GM21717 (cell line): Measurements from ENCODE around the gene SMYD1.
"Not testable (repeated sequence)": the region's sequence is repeated elsewhere in the genome, so short reads cannot be mapped to it uniquely, and the experiment has no call there.

Experiments
- ATAC-seq: cut with Tn5 transposase; IDR thresholded peaks from one replicate; pipeline ENCODE4 v1.9.1; 2021; ENCODE audit warnings: mild to moderate bottlenecking, moderate library complexity; ENCODE audit not compliant: unreplicated experiment

Gene SMYD1

GRCh38 chr2:88067598-88067997 lies at the start of gene SMYD1:
TSS of gene SMYD1 (plus strand) at chr2:88067825. CDS start at chr2:88067865, 40 bp downstream.
- no peak for ATAC-seq

- not testable (repeated sequence) for ATAC-seq
These were observed 49.4 kb upstream of the SMYD1 start for GRCh38 chr2:88018077-88018805.

DNA sequence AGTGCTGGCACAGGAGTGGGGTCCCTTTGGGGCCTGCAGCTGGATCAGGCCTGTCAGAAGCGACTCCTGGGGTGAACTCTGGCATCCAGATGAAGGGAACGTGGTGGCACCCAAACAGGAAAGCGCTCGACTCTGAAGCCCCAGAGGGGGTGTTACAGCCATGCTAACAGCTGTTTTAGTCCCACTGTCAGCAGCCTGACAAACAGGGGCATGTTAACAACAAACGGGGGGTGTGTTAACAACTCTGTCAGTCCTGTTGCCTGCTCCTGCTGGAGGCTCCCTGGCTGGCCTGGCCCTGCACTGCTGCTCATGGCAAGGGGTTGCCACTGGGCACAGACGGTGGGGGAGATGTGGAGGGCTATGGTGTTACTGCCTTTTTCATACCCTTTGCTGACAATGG lies 48.7 kb upstream of the SMYD1 start:
- ATAC-seq = no peak

GRCh38 chr2:88019985-88020384 lies 47.6 kb upstream of the SMYD1 start:
- ATAC-seq = no peak

GRCh38 chr2:88022669-88022921 lies 45.0 kb upstream of the SMYD1 start:
- no peak for ATAC-seq

DNA sequence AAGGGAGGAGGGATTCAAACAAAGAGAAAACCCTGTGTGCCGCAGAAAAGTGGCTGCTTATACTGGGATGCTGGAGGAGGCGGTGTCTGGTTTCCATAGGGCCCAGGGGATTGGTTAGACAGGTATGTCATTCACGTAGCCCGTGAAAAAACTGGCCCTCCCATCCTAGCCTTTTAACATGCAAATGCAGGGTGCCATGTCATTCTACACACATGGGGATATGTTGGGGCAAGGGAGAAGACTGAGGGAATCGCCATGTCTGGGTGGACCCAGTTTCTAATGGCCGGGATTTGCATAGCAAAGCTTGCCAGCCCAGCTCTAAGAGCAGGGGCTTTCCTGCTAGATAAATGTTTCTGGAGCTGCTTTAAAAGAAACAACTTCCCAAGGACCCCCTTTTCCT lies 43.1 kb upstream of the SMYD1 start:
- no peak for ATAC-seq

- ATAC-seq = peak; percentile 62
These were observed 39.8 kb upstream of the SMYD1 start for GRCh38 chr2:88027697-88028389.

DNA sequence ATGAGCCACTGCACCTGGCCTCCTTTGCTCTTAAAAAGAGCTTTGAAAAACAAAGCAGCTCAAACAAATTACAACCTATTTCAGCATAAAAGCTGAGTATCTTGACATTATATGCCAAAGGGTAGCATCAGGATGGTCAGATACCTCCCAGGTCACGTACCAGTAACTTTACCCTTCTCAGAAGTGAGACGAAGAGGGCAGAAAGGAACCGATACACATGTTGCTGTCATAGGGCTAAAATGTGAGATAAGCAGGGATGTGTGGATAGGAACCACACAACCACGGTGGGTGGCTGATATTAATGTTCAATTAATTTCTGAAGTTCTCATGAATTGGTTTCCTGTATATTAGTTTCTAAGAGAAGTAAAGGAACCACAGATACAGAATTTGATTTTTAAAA lies 38.7 kb upstream of the SMYD1 start:
- no peak for ATAC-seq

GRCh38 chr2:88032070-88032702 lies 35.4 kb upstream of the SMYD1 start:
- ATAC-seq = no peak

DNA sequence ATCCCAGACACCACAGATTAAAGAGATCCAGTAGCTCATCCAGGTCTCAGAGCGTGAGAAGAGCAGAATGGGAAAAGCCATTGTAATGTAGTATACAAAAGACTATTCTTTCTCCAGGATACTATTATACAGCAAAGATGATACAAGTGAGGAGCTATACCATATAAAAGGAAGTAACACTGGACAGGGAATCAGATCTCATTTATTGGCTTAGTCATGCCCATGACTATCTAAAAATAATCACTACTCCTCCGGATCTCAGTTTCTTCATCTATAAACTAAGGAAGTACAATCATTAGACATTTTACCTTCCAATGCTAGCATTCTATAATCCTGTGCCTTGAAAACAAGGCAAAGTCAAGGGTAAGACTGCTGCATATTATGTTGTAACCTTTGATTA lies 31.4 kb upstream of the SMYD1 start:
- no peak for ATAC-seq

DNA sequence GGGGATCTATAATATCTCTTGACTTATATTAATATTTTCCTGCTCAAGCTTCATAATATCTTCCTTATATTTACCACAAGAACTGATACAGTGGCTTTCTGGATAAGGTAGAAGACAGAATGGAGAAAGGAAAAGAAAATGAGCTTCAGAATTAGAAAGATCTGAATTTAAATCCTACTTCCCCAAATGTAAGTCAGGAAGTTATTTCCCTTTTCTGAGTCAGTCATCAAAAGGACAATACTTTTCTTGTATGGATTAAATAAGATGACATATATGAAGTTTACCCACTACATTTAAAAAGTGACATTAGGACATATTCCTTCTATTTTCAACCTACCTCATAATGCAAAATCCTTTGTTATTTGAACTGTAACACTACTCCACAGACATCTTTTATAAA lies 31.0 kb upstream of the SMYD1 start:
- no peak for ATAC-seq

DNA sequence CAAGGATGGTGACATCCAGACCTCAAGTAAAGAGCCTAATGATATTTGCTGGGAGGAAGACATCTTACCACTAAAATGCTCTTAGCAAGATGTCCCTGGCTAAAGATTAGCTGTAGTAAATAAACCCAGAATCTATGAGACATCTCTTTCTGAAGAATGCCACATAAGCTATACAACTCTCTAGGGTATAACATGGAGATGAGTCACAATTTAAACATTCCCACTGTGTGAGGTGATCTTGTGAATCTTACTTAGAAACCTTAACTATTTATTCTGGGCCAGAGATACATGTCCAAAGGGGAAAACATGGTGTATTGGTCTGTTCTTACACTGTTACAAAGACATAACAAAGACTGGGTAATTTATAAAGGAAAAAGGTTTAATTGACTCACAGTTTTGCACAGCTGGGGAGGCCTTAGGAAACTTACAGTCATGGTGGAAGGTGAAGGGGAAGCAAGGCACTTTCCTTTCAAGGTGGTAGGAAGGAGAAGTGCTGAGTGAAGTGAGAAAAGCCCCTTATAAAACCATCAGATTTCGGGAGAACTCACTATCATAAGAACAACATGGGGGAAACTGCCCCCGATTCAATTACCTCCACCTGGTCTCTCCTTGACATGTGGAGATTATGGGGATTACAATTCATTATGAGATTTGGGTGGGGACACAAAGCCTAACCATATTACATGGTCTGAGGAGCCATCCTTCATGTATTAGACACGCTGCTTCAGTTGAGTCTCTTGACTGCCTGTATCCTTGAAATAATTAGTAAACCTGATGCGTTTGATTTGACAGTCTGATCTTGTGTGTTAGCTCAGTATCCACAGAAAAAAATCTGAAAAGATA lies 29.1 kb upstream of the SMYD1 start:
- no peak for ATAC-seq

GRCh38 chr2:88042476-88042875 lies 25.1 kb upstream of the SMYD1 start:
- no peak for ATAC-seq

DNA sequence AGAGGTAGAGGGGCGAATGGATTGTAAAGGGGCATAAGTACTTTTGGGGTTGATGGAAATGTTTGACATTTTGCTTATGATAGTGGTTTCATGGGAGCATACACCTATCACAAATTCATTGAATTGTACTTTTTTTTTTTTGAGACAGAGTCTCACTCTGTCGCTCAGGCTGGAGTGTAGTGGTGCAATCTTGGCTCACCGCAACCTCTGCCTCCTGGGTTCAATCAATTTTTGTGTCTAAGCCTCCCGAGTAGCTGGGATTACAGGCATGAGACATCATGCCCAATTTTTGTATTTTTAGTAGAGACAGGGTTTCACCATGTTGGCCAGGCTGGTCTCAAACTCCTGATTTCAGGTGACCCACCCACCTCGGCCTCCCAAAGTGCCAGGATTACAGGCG lies 22.1 kb upstream of the SMYD1 start:
- not testable (repeated sequence) for ATAC-seq

GRCh38 chr2:88048541-88048940 lies 19.1 kb upstream of the SMYD1 start:
- ATAC-seq = no peak

DNA sequence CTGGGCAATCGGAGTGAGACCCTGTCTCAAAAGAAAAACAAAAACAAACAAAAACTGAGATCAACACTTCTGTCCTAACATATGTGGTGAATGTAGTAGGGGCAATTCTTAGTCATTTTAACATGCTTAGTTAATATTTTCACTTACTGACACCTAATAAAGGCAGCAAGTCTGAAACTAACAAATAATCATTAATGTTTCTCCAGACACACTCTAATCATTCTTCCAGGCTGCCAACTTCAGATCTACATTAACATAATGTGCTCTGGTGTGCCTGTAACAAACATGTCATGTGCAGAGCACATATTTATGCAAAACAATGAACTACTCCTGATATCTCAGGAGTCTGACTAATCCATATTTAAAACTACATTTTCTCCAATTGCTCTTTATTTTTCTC lies 18.0 kb upstream of the SMYD1 start:
- ATAC-seq = no peak

DNA sequence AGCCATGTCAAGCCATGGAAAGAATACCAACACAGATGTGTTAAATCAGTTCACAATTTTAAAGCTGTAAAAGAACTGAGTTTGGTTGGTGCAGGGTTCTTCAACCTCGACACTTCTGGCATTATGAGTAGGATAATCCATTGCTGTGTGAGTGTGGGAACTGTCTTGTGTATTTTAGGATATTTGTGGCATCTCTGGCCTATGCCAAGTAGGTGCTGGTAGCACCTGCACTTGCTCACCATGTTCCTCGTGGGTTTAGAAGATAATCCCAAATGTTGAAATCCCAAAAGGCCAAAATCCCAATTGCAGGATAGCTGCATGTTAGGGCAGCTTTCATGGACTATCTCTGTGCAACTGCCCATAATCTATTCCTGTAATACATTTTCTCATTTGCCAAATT lies 15.8 kb upstream of the SMYD1 start:
- ATAC-seq = no peak

- ATAC-seq = no peak
These were observed 14.3 kb upstream of the SMYD1 start for GRCh38 chr2:88053296-88053695.

DNA sequence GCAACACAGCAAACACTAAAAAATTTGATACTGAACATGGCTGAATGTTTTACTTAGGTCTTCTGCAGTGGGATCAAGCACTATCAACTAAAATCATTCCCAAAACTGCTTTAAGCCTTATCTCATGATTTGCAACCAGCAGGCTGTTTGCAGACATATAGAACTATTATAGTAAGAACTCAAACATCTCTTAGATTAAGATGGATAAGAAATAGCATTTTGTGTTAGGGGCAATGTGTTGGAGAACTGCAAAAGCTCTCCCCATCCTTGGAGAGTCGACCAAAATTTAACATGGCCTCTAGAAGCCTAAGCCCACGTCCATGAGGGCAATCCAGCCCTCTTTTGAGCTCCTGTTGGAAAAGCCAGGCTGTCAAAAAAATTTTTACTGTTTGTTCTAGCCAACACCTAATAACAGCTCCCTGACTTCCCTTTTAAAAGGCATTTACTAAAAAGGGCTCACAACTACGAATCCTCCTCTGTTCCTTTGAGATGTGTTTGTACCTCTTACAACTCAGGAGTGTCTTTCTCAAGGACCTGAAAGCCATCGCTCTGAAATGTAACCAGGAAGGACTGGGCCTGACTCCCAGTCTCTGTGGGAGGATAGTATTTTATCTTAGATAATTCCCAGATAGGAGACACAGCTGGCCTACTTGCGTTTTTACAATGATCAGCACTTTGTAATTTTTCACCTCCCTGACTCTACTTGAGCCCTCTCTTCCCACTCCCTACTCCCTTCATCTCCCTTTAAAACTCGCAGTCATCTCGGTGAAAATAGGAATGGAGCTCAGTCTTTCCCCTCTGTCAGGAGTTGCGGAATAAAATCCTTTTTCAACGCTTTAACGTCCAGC lies 13.5 kb upstream of the SMYD1 start:
- ATAC-seq = no peak

- no peak for ATAC-seq
These were observed 12.7 kb upstream of the SMYD1 start for GRCh38 chr2:88054782-88055370.
